GM21360 (cell line): ENCODE data around the gene CELA2B.
"Not testable (repeated sequence)": the region's sequence is repeated elsewhere in the genome, so short reads cannot be mapped to it uniquely, and the experiment has no call there.

Experiments
- ATAC-seq: cut with Tn5 transposase; IDR thresholded peaks from one replicate; pipeline ENCODE4 v1.9.1; 2021; ENCODE audit warnings: mild to moderate bottlenecking, moderate library complexity; ENCODE audit not compliant: unreplicated experiment

The CELA2B gene

DNA sequence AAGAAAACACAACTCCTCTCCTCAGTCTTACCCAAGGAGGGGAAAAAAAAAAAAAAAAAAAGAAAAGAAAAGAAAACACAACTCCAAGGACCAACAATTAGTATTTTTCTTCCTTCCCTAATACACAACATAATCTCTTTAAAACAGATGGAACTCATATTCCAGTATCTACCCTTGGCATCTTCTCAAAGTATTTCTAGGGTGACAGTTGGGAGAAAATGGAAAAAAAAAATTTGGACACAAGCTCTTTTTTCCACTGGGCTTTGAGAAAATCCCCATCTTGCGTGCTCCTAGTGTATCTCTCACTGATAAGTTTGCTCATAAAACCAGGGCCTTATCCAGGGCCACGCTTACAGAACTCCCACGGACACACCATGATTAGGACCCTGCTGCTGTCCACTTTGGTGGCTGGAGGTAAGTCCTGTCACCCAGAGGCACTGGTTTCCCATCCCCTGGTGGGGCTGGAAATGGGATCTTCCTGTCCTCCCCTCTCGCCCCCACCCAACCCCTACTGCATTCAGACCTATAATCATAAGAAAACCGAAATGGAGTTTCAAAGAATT lies at the start of gene CELA2B:
TSS of gene CELA2B (plus strand) at position 353 of the 563 bp plus-strand sequence. CDS start at position 375, 22 bp downstream.
- no peak for ATAC-seq

DNA sequence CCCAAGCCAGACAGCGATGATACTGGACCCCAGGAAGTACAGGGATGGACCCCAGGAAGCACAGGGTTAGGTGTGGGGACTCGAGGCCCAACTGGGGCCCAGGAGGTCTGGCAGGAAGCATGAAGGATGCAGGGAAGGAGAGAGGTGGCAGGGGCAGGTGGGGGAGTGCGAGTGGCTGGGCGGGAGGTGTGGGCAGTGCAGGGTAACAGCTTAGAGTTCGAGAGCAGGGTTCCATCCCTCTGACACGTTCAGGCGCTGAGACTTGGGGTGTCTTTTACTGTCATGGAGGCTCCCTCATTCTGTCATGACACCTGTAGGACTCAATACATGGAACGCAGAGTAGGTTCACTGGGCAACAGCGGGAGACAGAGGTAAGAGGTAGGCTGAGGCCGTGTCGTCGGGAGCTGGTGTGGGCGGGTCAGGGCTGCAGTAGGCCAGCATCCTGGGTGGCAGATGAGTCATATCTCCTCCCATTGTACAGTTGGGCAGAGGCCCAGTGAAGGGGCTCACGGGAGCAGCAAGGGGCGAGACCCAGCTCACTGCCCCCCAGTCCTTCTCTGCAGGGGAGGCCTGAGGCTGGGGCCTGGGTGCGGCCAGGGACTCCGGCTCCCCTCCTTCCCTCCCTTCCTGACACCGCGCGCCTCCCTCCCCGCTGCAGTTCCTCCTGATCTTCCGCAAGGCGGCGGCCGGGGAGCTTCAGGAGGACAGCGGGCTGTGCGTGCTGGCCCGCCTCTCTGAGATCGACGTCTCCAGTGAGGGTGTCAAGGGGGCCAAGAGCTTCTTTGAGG lies 49.2 kb upstream of the CELA2B start:
- ATAC-seq: no peak

DNA sequence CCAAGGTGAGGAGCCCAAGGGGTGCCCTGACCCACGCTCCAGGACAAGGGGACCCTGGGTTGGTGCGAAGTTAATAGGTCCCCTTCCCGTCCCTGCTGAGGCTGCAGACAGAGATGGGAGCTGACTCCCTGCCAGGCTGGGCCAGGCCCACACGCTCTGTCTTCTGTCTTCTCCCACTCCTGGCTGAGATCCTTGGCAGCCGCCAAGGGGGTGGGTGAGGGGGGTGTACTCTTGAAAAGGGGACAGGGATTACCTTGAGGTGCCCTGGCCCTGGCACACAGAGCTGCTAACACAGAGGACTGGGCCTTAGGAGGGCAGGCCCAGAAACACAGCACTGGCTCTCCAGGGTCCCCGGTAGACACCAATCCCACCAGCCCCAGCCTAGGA lies 48.6 kb upstream of the CELA2B start:
- ATAC-seq: no peak

- not testable (repeated sequence) for ATAC-seq
Observed at GRCh38 chr1:15428252-15428651, 47.7 kb upstream of the CELA2B start.

DNA sequence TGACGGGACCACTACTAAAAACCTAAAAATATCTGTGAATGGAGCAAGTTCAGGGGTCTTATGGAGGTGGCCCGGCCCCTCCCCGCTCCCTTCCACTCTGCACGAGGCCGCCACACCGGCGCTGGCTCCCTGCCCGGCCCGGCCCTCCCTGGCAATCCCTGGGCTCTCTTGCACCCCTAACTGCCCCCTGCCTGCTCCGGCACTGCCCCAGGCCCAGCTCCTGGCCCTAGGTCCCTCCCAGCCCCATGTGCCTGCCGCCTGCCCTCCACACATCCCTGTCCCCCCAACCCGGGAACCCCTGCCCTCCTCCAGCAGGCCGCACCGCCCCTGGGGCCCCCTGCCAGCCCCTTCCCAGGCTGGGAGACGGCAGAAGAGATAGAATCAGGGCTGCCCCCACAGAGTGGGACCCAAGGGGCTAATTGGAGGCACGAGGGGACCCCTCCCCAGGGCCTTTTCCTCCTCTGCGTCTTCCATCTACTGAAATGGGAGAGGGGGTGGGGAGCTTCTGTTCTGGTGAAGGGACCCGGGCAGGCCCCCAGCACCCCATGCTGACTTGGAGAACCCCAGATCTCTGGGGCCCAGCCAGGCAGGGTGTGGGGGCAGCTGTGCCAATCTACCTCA lies 47.0 kb upstream of the CELA2B start:
- ATAC-seq: no peak

GRCh38 chr1:15429701-15430149 lies 46.2 kb upstream of the CELA2B start:
- no peak for ATAC-seq

DNA sequence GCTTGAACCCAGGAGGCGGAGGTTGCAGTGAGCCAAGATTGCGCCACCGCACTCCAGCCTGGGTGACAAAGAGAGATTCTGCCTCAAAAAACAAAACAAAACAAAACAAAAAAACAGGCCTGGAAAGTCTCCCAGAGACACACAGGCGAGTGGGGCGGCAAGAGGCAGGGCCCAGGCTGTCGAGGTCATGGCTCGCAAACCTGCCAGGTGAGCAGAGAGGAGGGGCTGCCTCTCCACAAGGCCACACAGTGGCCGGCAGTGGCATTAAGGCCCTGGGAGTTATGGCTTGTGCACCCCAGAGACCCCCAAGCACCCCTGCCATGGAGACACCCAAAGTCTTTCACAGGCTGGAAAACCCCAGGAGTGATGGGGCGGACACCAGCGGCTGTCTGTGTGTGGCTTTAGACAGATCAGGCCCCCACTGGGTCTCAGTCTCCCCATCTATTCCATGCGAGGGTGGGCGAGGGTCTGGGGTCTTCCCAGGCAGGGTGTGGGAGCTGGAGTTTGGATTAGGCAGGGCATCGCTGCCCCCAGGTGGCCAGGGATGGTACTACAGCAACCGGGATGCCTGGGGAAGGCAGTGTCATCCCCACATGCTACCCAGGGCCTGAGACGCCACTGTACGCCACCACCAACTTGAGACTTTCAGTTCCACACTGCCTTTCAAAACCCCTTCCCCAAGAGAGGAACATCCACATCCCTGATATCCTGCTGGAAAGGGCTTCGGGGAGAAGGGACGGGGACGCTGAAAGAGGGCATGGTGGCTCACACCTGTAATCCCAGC lies 44.9 kb upstream of the CELA2B start:
- ATAC-seq: no peak

DNA sequence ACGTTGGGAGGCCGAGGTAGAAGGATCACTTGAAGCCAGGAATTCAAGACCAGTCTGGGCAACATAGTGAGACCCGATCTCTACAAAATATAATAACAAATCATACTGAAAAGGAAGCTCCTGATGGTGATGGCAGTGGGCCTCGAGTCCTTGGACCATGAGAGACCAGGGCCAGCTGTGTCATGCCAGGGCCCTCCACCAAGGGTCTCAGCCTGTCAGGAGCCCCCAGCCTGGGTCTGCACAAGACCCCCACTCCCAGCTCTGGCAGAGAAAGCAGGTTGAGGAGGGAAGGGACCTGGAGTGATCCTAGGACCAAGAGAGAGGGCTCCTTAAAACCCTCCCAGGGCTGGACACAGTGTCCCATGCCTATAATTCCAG lies 44.3 kb upstream of the CELA2B start:
- ATAC-seq: no peak

- no peak for ATAC-seq
Observed at GRCh38 chr1:15432324-15432723, 43.6 kb upstream of the CELA2B start.

GRCh38 chr1:15433471-15433870 lies 42.4 kb upstream of the CELA2B start:
- no peak for ATAC-seq

GRCh38 chr1:15434739-15435138 lies 41.2 kb upstream of the CELA2B start:
- ATAC-seq: not testable (repeated sequence)

- no peak for ATAC-seq
Observed at GRCh38 chr1:15435239-15436077, 40.4 kb upstream of the CELA2B start.

- no peak for ATAC-seq
Observed at GRCh38 chr1:15436881-15437442, 38.9 kb upstream of the CELA2B start.

DNA sequence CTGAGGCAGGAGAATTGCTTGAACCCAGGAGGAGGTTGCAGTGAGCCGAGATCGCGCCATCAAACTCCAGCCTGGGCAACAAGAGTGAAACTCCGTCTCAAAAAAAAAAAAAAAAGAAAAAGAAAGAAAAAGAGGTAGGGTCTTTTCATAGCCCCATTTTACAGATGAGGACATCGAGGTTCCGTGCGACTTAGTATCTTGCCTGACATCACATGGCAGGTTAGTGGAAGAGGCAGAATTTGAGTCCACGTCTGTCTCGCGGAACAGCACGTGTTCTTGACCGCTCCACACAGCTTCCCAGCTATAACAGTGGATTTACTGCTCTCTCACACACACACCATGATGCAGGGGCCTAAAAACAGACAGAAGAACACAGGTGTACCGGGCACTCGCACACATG lies 36.6 kb upstream of the CELA2B start:
- no peak for ATAC-seq

DNA sequence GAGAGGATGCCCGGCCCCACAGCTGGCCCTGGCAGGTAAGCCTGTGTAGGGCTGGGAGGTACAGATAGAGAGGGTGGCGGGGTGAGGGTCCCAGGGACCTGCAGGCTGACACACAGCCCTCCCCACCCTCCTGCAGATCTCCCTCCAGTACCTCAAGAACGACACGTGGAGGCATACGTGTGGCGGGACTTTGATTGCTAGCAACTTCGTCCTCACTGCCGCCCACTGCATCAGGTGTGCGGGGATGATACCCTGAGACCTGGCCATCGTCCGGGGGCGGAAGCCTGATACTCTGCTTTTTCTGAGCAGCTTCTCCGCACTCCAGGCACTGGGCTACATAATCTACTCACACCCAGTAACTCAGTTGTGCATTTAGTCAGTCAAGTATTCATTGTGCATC lies 35.5 kb upstream of the CELA2B start:
- no peak for ATAC-seq

- no peak for ATAC-seq
Observed at GRCh38 chr1:15441247-15441646, 34.7 kb upstream of the CELA2B start.

- ATAC-seq: no peak
Observed at GRCh38 chr1:15442119-15442518, 33.8 kb upstream of the CELA2B start.

GRCh38 chr1:15442759-15443158 lies 33.1 kb upstream of the CELA2B start:
- ATAC-seq: no peak

GRCh38 chr1:15443281-15443680 lies 32.6 kb upstream of the CELA2B start:
- no peak for ATAC-seq
